Left ventricle myocardium superior (tissue), 1 donor: ENCODE measurements around the gene BMP7. TPM values are rescaled to one million over a fixed set of nuclear protein-coding genes. Genes with fewer than 3 reads are reported as not detected.
A peak's percentile ranks its signal among the peaks of the same experiment; 100 is the strongest.

Experiments used
- ATAC-seq: fragments of 200-7000 bp; cut with Tn5 transposase; one replicate; pipeline ENCODE4 v1.9.1; 2020; ENCODE audit warnings: mild to moderate bottlenecking, moderate library complexity
- DNase-seq: peaks from one replicate; pipeline ENCODE4 v3.0.0-alpha.2; 2020
- intact Hi-C: fragments of 100-400 bp; cut with micrococcal nuclease; formaldehyde crosslinking; loops from one replicate; pipeline ENCODE4 v1.11.0; 2022
- total RNA-seq: library from RNA; stranded (reverse); fragmentation: NEBNext Ultra II Directional; extraction: Animal tissue kit (Norgen Biotek cat#: 25700); gene quantifications from one replicate; pipeline ENCODE4 v1.2.1, GENCODE V29; 2021
- donor health status: DM: no; HTN: yes; CAD: no; lungs with severe emphysema.

Gene BMP7
- total RNA-seq, 1 donor from 2014 or later = 32.2 TPM

DNA sequence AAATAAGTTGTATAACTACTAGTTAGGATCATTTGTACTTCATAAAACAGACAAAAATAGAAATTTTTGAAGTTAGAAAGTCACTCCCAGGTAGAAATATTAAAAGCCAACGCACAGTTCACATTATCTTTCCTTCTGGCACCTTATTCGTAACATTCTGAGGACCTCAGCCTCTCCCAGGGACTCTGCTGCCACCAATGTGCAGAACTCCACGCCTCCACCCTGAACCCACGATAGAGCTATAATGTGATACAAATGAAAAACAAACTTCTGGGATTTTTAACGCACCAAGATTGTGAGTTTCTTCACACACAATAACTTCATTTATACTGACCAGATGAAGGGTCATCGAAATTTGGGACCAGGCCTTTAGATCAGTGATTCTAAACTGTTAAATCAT, 9.5 kb downstream of the BMP7 start:
- no peak for DNase-seq
- ATAC-seq = no peak
- intact Hi-C loops = loop anchor here (10.0 kb wide), 1 partner anchor 92 kb away; no protein-coding TSS in a partner anchor

DNA sequence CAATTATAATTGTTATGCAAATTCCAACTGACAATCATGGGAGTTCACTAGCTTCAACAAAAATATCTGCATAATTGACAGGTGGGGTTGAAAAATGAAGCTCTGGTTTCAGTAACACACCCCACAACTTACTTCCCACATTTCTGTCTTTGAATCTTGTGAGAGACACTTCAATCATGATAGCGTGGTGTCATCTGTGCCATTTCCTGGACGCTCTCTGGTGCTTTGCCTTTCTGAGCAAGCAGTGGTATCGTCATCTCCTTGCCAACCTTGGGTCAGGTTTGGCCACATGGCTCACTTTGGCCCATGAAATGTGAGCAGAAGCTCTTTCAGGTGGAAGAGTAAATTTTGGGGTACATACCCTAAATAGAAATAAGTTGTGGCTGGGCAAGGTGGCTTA, 10.2 kb downstream of the BMP7 start:
- ATAC-seq (no peak), DNase-seq (no peak)
- intact Hi-C loops = loop anchor here (10.0 kb wide), 1 partner anchor 91 kb away; no protein-coding TSS in a partner anchor

DNA sequence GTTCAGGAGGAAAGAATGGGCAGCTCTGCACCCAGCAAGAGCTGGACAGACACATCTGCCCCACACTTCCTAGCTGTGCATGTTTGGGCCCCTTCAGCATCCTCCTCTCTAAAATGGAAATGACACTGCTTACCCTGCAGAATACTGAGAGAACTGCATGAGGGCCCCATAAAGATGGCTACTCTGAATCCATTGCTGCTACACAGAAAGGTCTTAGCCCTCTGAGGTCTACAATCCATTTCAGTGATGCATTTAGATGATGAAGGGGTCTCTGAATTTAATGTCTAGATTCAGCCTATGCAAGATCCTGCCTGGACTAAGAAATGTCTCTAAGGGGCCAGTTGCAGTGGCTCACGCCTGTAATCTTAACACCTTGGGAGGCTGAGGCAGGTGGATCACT, 11.3 kb downstream of the BMP7 start:
- intact Hi-C loops = loop anchor here (10.0 kb wide), 1 partner anchor 90 kb away; no protein-coding TSS in a partner anchor
- ATAC-seq (no peak), DNase-seq (no peak)

DNA sequence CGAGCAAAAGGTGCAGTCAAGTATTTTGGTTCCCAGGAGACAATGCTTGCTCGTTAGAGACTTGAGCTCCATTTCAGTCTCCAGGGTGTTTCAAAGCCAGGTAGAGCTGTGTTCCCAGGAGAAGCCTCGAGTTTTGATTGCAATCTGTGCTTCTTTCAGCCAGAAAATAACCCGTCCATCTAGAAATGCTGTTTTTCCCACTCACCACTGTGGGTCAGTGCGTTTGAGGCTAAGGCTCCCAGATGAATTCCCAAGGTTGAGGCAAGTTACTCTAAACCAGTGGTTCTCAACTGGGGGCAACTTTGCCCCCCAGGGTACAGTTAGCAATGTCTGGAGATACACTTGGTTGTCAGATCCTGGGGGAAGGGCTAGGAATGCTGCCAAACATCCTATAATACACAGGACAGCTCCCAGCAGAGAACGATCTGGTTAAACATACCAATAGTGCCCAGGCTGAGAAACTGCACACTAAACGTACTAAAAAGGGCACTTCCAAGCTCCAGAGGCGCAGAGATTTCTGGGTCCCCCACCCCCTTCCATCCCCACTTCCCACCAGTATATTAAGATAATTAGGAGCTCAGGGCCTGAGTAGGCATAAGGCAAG, 13.8 kb downstream of the BMP7 start:
- DNase-seq (no peak), ATAC-seq (no peak)
- intact Hi-C loops = loop anchor here (10.0 kb wide), 1 partner anchor 88 kb away; no protein-coding TSS in a partner anchor

DNA sequence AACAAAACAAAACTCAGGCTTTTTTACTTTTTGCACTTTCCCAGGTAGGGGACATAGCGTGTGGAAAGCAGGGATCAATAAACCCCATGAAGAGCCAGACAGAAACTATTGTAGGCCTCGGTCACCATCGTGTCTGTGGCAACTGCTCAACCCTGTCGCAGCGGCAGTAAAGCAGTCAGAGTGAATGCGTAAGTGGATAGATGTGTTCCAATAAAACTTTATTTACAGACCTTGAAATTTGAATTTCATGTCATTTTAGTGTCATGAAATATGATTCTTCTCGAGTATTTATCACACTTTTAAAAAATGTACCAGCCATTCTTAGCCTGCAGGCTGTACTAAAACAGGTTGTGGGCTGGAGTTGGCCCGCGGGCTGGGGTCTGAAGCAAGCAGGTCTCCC, 14.5 kb downstream of the BMP7 start:
- ATAC-seq = no peak
- DNase-seq = no peak
- intact Hi-C loops = loop anchor here (10.0 kb wide), 1 partner anchor 87 kb away; no protein-coding TSS in a partner anchor

DNA sequence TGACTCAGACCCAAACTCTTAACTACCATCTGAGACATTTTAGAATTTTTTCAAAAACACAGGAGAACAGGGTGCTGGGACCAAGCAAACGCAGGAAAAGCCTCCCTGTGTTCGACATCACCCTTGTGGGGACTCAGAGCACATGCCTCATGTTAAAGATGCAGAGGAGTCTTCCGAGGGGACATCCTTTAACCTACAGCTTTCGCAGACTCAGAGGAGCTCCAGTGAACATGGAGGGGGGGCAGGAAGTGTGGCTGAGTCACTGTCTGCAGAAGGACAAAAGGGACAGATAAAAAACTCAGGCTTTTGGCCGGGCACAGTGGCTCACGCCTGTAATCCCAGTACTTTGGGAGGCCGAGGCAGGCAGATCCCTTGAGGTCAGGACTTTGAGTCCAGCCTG, 15.1 kb downstream of the BMP7 start:
- ATAC-seq (peak; percentile 85), DNase-seq (no peak)
- intact Hi-C loops = loop anchor here (10.0 kb wide), 1 partner anchor 87 kb away; no protein-coding TSS in a partner anchor

DNA sequence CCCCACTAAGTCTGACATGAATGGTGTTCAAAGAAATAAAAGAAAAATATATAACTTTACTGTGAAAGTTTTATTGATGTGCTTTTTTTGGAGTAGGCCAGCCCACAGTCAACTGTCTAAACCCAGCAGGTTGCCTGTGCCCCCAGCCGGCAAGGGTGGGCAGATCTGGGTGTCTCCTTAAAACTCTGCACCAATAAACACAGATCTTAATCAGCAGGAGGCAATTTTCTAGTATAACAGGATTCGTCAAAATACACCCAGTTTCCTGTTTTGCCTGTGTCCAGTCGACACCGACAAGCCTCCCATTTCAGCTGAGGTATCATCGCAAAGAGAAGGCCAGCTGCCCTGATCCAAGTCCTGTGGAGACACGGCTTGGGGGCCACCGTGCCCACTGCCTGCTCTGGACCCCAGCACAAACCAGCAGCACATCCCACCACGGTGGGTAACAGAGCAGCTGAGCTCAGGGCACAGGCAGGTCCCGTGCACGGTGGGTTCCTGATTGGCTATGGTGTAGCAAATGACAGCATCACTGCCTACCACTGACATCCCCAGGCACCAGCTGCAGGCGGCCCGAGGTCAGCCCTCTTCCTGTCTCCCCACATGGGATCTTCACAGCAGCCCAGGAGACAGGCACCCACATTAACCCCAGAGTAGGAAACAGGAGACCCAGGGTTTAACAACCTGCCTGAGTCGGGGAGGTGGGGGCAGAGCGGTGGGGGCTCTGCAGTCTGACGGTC, 15.7 kb downstream of the BMP7 start:
- intact Hi-C loops = loop anchor here (10.0 kb wide), 1 partner anchor 86 kb away; no protein-coding TSS in a partner anchor
- DNase-seq = no peak
- ATAC-seq = peak; percentile 35

DNA sequence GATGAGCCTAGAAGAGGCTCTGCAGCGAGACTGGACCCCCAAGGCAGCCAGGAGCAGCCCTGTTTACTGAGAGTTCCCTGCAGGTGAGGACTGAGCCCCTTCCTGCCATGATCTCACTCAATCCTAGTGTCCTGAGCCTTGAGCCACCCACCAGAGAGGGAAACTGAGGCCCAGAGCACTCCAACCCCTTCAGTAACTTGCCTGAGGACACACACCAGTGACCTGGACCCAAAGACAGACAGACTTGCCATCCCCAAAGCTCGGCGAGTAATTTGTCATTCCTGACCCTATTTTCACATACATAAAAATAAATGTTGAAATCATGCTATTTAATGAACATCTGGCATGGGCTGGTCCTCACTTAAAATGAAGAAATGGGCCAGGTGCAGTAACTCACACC, 16.7 kb downstream of the BMP7 start:
- intact Hi-C loops = loop anchor here (10.0 kb wide), 1 partner anchor 85 kb away; no protein-coding TSS in a partner anchor
- no peak for DNase-seq
- no peak for ATAC-seq

DNA sequence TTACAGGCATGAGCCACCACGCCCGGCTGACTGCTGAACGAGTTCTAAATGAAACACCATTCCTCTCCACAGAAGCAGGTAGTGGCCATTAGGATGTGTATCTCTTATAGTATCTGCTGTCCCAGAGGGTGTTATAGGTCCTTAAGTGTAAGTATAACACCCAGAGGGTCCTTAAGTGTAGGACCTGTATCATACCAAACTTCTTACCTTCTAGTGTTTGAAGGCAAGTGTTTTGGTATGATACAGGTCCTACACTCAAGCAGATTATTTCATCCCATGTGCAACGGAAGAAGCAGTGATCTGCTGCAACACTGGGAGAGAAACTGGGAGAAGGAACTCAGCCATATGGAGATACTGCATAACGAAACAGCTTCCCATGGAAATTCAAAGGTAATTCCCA, 17.4 kb downstream of the BMP7 start:
- no peak for DNase-seq
- ATAC-seq = no peak
- intact Hi-C loops = no loop called here

DNA sequence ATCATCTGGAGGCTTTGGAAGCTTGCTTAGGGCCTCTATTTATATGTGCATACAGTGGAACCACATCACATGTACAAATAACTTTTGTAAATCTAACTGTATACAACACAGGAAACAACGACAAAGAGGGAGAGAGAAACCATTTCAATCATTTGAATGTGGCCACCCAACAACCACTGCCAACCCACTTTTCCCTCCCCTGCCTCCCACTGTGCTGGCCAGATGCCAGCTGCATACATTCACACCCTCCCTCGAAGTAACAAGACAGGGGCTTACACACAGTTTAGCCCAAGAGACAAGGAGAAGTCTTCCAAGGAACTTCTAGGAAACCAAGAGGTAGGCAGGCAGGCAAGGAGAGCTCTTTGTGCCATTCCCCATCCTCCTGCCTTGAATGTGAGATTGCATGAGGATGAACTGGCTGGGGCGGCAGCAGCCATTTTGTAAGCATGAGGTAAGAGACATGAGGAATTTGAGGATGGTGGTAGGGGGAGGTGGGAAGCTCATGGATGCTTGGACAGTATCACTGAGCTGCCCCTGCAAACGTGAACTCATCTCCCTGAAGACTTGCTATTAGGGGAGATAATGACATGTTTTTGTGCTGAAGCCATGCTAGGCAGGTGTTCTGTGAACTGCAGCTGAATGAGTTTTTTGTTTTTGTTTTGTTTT, 18.2 kb downstream of the BMP7 start:
- DNase-seq (no peak), ATAC-seq (no peak)
- intact Hi-C loops = no loop called here

DNA sequence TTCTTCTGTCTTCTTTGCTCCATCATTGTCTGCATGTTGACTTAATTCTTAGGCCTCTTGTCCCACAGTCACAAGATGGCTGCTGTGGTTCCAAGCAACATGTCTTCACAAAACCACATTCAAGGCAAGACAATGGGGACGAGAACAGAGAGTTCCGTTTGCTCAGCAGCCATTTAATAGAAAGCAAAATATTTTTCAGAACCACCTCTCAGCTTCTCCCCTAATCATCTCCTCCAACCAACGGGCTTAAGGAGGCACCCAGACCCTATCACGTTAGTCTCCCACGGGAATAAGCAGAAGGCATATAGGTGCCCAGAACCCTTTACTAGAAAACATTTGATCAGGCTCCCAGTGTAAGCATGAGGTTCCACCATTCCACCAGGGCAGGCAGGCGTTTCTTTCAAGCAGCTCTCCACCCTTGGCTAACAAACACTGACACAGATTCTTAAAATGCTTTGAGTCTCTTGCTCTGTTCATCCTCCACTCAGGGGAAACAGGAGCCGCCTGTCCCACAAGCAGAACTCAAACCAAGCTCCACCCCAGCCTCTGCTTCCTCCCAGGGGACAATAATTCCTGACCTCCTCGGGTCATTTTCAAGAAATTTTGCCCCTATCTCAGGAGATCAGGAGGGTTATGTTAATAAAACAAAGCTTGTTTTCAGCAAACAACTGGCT, 19.0 kb downstream of the BMP7 start:
- DNase-seq (no peak), ATAC-seq (no peak)
- intact Hi-C loops = no loop called here

DNA sequence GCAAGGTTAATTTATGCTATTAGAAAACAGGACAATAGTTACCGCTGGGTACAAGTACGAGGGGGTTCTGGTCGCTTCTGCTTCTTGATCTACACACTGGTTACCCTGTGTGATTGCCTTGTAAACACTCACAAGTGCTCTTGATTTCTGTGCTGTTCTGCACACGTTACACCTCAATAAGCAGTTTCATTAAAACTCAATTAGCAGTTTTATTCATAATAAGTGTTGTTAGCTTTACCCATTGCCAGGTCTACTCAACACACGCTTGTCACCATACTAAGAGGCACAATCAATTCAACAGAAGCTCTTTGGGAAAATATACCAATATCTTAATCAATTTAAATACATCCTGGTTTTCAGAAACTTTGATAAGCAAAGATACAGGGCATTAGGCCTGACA, 20.4 kb downstream of the BMP7 start:
- ATAC-seq = no peak
- no peak for DNase-seq
- intact Hi-C loops = no loop called here

DNA sequence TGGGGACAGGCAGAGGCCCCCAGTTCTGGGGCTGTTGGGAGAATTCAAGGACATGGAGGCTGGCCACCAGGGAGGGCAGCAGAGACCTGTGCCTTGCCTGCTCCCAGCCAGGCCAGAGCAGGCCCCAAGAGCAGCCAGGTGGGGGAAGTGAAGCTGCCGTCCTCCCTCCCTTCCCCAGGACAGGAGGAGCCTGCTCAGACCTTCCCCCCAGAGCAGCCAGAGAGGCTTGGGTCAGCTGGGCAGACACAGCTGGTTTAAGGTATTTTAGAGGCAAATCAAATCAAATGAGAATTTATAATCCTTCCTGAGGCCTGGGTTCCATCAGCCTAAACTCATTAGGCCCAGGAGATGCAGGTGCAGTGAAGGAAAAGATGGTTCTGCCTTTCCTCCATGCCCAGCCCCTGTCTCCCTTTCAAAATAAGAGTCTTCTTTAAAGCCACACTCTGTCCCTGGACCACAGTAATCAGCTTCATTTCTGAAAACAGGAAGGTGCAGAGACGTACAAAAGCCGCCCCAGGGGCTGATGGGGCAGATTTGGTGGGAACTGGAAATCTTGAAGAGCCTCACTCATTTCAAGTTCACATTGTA, 21.7 kb downstream of the BMP7 start:
- intact Hi-C loops = no loop called here
- ATAC-seq = peak; percentile 45
- no peak for DNase-seq

DNA sequence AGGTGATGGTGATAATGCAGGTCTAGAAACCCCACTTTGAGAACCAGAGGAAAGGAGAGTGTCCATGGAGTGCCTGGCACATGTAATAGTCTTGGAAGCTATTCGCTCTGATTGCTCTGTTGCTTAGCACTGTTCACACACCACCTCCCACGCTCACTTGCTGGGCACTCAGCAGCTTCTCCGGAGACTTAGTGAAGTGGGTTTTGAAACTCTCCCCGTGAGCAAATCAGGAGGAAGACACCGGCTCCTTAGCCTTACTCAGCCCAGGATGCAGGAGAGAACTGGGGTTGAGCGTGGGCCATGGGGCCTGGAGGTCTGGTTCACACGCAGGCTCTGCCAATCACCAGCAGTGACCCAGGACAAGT, 22.2 kb downstream of the BMP7 start:
- intact Hi-C loops = no loop called here
- ATAC-seq = no peak
- DNase-seq = no peak

DNA sequence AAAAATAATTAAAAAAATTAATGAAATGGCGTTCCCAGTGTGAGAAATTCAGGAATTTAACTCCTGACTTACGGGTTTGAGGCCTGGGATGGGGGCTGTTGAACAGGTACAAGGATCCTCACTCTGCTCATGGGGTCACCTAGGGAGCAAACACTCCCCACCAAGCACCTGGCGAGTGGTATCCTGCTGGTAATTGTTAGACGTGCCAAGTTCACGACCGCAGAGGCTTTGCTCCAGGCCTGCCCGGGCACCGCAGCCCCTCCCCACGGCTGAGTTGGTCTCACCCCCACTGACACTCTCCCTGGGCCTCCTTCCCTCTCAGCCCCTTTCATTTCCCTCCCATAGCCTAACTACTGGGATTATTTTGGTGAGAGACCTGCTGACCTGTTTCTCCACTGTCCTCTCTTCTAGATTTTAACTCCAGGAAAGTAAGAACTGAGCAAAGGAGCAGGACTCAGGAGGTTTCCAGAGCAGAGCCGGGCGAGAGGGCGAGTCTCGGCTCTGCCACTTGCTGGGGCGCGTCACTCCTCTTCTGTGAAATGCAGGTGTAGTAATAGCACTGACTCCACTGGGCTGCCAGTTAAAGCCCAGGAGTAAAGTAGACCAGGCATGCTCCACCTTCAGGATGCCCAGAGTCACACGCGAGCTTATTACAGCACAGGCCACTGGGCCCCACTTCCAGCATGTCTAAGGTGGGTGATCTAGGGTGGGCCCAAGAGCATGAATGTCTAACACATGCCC, 22.8 kb downstream of the BMP7 start:
- DNase-seq (no peak), ATAC-seq (peak; percentile 44)
- intact Hi-C loops = no loop called here

DNA sequence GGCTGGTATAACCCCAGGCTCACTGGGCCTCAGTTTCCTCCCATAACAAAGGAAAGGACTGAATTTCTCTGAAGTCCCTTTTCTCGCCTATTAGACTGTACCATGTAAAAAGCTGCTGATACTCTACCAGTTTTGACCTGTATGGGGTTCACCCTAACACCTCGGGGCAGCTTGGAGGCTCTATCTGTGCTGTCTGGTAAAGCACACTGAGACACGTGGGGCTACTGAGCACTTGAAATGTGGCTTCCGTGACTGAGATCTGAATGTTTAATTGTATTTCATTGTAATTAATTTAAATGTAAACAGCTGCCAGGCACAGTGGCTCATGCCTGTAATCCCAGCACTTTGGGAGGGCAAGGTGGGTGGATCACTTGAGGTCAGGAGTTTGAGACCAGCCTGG, 24.0 kb downstream of the BMP7 start:
- intact Hi-C loops = no loop called here
- DNase-seq (no peak), ATAC-seq (no peak)

DNA sequence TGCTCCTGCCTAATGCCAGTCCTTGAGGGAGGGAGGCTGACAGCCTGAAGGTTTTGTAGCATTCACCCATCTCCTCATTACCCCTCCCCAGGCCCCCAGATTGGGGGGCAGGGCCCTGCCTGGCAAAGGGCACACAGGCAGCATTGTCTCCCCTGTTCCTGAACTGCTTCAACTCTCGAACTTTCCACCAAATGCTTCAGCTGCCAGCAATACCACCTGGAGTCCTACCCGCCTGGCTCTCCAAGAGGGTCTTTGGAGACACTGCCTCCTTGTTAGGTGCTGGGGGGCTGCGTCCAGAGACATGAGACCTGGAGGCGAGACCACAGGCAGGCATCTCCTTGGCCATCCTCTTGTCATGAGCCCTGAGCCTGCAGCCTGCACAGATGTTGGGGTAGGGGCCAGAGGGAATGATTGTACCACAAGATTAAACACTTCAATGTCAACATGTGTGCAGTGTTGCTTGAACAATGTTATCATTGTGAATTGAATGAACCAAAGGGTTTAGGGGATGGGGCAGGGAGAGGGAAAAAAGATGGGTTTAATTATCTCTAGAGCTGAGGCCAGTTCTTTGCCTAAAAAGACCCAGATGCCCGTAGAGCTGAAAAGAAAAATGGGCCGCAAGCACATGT, 25.0 kb downstream of the BMP7 start:
- DNase-seq (no peak), ATAC-seq (no peak)
- intact Hi-C loops = no loop called here
